ENCODE results near the gene PGP. TPM values are rescaled to one million over a fixed set of nuclear protein-coding genes. Genes with fewer than 3 reads are reported as not detected.
A peak's percentile ranks its signal among the peaks of the same experiment; 100 is the strongest.
"Not testable (repeated sequence)": the region's sequence is repeated elsewhere in the genome, so short reads cannot be mapped to it uniquely, and the experiment has no call there.

PGP gene, protein sequence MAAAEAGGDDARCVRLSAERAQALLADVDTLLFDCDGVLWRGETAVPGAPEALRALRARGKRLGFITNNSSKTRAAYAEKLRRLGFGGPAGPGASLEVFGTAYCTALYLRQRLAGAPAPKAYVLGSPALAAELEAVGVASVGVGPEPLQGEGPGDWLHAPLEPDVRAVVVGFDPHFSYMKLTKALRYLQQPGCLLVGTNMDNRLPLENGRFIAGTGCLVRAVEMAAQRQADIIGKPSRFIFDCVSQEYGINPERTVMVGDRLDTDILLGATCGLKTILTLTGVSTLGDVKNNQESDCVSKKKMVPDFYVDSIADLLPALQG
- 34.9 and 36.9 TPM in 2 replicates for total RNA-seq (2014; rRNA removed)
- 21.3 TPM for polyA plus RNA-seq (2012)

DNA sequence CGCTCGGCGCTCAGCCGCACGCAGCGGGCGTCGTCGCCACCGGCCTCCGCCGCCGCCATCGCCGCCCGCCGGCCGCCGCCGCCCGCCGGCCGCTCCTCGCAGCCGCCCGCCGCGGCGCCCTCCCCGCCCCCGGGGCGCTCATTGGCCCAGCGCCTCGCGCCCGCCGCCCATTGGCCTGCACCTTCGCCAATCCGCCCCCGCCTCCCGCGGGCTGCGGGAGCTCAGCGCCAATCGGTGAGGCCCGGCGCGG, at the start of gene PGP:
Gene PGP, minus strand, starts transcription at position 122 of the 250 bp plus-strand sequence. Its CDS starts 63 bp downstream, at position 59.
- no peak for DNase-seq (ENCODE audit: low read depth)

DNA sequence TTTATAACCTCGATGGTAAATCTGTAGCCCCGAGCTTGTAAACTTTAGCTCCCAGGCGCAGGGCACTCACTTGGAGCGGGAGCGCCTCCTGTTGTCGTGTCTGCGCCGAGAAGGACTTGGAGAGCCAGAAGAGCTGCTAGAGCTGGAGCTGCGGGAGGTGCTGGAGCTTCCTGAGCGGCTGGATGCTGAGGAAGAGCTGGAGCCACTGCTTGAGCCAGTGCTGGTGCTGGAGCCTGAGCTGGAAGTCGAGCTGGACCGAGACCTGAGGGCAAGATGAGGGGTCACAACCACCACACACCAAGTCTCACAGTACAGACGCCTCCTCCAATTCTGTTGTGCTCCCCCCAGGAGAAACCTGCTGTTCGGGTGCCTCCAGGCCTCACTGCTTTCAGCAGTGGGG, 48.4 kb upstream of the PGP start:
- not testable (repeated sequence) for DNase-seq (ENCODE audit: low read depth)

DNA sequence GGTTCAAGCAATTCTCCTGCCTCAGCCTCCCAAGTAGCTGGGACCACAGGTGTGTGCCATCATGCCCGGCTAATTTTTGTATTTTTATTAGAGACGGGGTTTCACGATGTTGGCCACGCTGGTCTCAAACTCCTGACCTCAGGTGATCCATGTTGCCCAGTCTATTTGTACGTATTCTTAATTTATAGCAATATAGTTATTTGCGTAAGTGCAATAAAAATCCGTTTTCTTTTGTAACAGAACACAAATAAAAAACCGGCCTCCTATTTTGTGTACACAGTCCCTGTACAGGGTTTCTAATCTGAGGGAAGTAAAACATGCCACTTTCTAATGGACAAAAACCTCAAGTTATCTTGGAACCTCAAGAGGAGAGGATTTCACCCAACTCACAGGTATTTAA, 45.6 kb upstream of the PGP start:
- no peak for DNase-seq (ENCODE audit: low read depth)

DNA sequence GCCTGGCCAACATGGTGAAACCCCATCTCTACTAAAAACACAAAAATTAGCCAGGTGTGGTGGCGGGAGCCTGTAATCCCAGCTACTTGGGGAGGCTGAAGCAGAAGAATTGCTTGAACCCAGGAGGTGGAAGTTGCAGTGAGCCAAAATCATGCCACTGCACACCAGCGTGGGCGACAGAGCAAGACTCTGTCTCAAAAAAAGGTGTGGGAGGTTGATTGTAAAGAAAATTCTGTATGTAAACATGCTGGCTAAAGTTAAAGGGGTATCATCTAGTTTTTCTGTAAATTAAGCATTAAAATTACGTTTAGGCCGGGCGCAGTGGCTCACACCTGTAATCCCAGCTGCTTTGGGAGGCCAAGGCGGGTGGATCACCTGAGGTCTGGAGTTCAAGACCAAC, 43.9 kb upstream of the PGP start:
- not testable (repeated sequence) for DNase-seq (ENCODE audit: low read depth)

DNA sequence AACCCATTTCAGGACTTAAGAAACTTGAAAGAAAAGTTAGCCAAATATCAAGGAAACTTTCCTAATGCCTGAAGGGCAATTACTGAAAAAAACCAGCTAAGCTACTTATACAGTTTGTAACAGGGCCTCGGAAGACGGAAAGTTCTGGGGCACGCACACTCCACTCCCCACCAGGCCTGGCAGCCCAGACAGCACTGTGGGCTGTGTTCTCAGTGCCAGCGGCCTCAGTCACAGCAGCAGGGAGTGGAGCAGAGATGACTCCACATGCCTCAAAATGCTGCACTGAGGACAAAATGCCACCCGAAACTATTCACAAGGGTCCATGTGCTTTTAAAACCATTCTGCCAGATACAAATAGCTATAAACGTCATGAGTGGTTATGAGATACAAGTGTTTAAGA, 43.1 kb upstream of the PGP start:
- no peak for DNase-seq (ENCODE audit: low read depth)

DNA sequence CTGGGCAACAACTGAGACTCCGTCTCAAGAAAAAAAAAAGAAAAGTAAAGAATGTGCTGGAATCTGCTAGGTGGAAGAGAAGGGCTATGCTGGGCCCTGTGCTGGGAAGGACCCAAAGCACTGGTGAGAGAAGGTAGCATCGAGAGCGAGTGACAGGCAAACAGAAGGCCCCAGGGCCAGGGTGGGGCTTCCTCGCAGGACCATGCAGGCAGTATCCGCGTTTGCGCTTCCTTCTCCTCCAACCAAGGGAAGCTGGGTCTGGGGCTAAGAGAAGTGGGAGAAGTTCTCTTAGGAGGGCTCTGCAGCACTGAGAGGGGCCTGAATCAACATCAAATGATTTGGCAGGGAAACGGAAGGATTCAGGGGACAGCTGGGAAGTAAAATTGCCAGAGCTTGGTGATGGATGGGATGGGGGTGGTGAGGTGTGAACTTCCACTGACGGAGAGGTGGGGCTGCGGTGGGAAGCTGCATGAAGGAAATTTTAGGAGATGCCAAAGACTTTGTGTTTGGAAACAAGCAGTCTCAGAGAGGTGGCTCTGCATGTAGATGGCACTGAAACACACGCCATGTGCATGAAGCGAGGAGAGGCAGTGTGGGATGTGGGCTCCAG, 42.0 kb upstream of the PGP start:
- DNase-seq (ENCODE audit: low read depth), result no peak

DNA sequence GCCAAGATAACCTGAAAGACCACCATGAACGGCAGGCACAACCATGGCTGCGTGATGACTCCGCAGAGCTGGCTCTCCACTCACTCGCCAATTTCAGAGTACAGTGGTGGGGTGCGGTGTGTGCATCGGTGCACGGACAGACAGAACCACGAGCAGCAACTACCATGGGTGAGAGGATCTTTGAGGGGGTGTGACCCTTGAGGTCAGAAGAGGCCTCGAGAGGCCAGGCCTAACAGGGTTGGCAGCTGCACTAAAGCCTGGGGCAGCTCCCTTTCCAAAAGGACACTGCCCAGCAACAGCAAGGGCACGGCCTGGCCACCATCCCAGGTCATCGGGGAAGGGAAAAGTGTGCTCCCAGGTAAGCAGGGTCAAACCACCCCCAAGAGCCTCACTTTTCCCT, 38.7 kb upstream of the PGP start:
- DNase-seq (ENCODE audit: low read depth), result no peak

DNA sequence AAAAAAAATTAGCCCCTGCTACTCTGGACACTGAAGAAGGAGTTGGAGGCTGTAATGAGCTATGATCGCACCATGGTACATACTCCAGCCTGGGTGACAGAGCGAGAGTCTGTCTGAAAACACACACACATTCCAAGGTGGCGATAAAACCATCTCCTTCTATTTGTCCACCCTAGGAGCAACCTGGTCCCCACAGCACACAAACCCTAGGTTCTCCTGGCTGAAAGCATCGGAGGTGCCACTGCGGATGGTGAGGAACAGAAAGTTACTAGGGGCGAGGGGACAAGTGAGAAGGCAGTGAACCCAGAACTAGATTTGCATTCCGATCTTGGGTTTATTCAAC, 38.1 kb upstream of the PGP start:
- DNase-seq (ENCODE audit: low read depth), result no peak

DNA sequence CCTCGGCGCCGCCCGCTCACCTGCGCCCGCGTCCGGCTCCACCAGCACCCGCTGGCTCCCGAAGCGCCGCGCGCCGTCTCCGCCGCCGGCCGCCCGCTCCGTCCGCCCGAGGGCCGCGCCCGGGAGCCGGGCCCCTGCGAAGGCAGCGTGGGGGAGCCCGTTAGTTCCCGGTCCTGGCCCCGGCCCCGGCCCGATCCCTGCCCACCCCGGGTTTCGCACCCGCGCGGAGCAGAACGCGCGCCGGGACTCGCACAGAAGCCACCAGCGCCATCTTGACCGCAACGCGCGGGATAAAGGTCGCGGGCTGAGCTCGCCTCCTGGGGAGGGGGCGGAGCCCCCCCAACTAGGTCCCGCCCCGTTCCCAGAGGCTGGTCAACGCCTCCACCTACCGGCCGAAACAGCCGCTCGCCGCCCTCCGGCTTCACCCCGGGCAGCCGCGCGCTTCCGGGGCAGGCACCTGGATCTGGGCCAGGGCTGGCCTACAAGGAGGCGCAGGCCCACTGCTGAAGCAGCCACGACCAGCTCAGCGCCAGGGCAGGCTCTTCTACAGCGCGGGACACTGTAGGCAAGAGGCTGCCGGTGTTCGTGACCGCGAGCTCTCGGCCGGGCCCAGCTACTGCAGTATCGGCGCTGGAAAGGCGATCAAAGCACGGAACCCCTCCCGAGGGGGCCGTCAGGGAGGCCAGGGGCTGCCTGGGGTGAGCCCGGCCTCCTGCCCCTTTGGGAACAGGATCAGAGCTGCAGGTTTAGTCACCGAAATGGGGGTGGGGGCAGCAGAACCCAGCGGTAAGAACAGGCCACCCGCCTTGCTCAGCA, 36.9 kb upstream of the PGP start, which contains the start of gene ECI1:
Gene ECI1, minus strand, starts transcription at position 292 of the 816 bp plus-strand sequence. Its CDS starts 21 bp downstream, at position 271.
- DNase-seq (ENCODE audit: low read depth), result peak; percentile 93

DNA sequence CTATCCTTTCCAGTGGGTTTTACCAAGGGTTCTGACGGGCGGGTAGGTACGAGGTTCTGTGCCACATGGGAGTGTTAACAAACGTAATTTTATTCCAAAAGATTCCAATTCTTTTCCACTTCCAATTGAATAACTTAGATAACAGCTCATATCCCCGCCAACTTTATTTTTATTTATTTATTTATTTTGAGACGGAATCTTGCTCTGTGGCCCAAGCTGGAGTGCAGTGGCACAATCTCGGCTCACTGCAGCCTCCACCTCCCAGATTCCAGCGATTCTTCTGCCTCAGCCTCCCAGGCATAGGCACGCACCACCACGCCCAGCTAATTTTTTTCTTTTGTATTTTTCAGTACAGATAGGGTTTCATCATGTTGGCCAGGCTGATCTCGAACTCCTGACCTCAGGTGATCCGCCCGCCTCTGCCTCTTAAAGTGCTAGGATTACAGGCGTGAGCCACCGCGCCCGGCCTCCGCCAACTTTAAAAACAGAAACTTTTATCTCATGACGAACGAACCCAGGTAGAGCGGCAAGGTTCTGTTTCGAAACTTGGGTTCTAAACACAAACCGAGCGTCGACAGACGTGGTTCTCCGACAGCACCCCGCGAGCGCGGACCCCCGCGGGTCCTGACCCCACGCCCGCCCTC, 36.1 kb upstream of the PGP start:
- DNase-seq (ENCODE audit: low read depth), result peak; percentile 17

DNA sequence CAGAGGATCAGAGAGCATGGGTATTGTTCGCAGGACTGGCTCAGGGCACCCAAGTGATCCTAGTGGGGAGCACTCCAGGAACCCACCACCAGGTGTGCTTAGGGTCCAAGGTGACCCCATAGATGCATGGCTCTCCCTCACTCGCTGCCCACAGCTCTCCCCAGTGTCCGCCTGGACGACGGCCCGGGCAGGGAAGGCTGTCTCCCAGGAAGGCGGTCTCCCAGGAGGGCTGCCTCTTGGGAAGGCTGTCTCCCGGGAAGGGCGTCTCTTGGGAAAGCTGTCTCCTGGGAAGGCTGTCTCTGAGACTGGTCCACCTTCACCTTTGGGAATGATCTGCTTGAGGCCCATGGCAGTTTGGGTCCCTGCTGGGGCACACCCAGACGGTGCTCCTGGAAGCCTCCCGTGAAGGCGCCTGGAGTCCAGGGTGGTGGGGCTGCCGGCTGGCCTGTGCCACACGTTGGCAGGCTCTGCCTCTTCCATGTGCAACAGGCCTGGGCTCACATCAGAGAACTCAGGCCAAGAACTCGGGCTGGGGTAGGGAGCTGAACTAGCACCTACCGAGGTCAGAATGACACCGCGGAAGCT, 31.8 kb upstream of the PGP start:
- no peak for DNase-seq (ENCODE audit: low read depth)

DNA sequence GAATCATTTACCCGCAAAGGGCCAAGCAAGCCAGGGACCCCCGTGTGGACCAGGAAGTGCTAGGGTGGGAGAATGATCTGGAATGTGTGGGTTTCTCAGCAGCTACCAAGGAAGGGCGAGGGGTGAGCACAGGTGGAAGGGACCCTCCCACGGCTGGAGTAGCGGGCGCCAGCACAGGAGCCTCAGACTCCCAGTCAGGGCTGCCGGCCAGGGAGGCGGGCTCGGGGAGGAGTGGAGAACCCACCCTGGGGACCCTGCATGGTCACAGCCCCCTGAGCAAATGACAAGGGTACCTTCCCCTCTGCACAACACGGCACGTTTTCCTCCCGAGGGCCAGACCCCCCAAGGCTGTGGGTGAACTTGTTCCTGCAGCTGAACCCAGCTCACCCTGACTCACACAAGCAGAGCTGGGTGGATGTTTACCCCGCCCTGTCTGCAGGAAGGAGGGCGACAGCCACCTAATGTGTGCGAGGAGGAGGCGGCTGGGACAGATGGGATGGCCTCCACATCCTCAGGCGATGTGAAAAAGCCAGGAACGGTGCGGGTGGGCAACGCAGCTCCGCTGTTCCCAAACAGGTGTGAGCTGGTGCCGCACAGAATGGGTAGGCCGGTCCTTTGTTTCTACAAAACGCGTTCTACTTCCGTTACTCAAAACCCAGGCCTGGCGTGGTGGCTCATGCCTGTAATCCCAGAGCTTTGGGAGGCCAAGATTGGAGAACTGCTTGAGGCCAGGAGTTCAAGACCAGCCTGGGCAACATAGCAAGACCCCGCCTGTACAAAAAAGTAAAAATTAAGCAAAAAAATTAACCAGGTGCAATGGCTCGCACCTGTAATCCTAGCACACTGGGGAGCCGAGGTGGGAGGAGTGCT, 30.5 kb upstream of the PGP start:
- no peak for DNase-seq (ENCODE audit: low read depth)

DNA sequence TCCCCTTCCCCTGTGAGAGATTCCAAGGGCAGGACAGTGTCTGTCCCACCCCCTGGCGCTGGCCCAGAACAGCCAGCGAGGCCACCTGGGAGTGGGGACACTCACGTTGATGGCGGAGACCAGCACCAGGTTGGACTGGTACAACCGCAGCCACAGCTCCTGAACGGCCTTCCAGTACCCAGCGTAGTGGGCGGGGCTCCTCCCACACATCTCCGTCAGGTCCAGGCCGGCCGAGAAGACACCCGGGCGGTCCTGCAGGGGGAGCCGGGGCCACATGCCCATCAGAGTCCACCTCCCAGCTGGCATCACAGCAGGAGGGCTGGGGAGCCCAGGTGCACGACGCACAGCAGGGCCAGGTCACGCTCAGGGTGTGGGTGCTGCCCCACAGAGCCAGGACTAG, 29.7 kb upstream of the PGP start:
- DNase-seq (ENCODE audit: low read depth), result no peak

DNA sequence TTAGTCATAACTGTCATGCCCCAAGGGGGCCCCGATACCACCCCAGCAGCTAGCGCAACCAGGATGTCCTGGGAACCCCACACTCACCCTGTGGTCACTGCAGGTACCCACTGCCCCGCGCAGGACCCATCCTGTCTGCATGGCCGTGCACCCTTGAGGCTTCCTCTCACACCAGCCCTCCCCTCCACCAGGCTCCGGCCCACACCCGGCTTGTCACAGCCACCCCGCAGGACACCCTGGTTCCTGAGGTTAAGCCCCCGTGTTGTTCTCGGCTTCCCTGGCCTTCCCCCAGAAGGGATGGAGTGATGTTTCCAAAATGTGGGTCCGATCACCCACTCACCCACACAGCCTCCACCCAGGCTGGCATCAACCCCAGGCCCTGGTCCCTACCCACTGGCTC, 29.1 kb upstream of the PGP start:
- DNase-seq (ENCODE audit: low read depth), result no peak

DNA sequence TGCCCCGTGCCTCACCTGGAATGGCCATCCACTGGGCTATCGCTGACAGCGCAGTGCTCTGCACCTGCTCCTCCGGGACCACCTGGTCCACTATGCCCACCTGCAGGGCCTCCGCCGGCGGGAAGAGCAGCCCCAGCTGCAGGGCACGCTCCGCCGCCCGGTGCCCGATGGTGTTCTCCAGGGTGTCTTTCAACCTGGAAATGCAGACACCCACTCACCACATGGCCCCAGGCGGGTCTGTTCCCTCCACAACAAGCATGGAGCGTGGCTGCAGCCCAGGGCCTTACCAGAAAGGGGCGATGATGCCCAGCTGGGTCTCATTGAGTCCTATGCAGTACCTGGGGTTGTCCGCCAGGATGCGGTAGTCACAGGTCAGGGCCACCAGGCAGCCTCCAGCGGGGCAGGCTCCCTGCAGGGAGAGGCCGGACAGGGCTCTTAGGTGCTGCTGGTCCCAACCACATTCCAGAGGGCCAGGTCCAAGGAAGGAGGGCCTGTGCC, 28.4 kb upstream of the PGP start:
- DNase-seq (ENCODE audit: low read depth), result no peak

DNA sequence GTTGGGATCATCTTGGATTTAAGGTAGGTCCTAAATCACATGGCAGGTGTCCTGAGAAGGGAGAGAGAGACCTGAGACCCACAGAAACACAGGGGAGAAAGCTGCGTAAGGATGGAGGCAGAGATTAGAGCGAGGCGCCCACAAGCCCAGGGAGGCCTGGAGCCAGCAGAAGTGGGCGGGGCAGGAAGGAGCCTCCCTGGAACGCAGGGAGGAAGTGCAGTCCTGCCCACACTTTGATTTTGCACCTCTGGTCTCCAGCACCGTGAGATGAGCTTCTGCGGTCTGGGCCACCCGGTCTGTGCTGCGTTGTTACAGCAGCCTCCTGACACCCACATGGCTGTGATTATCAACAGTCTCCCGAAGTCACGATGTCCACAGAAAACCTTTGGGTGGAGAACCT, 28.0 kb upstream of the PGP start:
- DNase-seq (ENCODE audit: low read depth), result no peak

DNA sequence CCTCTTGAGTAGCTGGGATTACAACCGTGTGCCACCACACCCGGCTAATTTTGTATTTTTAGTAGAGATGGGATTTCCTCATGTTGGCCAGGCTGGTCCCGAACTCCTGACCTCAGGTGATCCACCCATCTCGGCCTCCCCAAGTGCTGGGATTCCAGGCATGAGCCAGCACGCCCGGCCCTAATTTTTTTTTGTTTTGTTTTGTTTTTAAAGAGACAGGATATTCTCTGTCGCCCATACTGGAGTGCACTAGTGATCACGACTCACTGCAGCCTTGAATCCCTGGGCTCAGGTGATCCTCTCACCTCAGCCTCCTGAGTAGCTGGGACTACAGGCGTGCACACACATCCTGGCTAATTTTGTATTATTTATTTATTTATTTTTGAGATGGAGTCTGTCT, 25.7 kb upstream of the PGP start:
- not testable (repeated sequence) for DNase-seq (ENCODE audit: low read depth)

DNA sequence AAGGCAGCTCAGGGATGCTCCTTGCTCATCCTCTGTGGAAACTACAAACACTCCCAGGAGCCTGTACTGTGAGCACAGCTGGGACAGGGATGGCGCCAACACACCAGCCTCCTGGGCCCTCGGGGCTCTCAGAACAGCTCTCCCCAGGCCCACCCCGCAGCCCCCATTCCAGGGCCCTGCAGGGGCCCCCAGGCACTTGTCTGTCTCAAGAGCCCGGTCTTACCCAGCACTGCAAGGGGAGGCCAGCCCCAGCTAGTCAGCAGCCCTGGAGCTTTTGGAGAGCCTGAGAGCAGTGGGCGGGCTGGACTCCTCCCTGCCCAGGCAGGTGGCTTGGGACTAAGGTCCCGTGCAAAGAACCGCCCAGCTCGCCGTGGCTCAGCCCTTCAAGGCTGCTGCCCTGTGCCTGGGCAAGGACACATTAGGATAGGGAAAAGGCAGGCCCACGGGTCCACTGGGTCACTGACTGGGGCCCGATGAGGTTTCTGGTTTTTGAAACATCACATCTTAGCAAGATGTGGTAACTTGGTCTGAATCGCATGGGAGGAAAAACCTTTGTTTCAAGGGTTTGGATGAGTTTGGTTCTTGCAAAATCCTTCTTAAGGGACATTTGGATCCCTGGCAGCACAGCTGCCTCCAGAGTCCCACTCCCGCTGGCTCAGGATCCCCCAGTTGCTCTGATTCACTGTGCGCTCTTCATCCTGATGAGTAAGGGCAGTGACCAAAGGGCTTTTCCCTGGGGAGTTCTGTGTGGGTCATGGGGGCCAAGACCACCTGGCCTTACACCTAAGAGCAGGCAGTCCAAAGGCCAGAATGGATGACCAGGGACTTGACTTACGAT, 24.4 kb upstream of the PGP start:
- DNase-seq (ENCODE audit: low read depth), result peak; percentile 78

DNA sequence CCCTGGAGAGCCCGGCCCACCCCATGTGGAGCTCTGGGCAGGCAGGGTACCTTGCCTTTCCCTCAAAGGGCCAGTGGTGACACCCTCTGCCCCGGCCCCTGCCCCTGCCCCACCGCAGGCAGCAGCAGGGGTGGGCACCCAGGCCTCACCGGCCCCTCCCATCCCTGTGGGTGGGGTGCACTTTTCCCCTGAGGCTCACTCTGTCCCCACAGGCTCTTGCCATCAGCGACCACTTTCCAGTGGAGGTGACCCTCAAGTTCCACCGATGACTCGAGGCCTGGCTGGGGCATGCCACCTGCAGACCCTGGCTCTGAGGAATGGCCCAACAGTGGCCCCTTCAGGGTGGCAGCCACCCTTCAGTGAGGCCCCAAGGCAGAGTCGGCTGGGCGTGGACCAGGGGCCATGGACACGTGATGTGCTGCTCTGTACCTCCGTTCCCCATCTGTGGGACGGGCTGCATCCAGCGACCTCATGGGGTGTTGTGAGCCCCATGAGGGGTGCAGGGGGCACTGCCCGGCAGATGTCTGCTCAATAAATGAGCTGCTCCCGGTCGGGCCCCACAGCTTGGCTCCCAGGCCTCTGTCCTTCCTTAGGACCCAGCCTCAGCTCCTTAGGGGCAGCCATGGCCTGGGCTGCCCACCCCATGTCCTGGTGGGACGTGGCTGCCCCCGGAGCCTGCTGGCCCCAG, 23.7 kb upstream of the PGP start:
- no peak for DNase-seq (ENCODE audit: low read depth)

Measured in LHCN-M2 (cell line).